Activated naive CD4-positive, alpha-beta T cell treated with anti-CD3 and anti-CD28 coated beads, Interleukin-2, amount 50 U/mL, for 24 hours (primary cell): ENCODE results near the gene CACNB2.
"Not testable (repeated sequence)": the region's sequence is repeated elsewhere in the genome, so short reads cannot be mapped to it uniquely, and the experiment has no call there.

Source experiments
- H3K27ac Mint-ChIP-seq: one replicate; pipeline ENCODE4 v1.8.0; 2021; ENCODE audit warnings: mild to moderate bottlenecking, mixed read lengths
- H3K27me3 Mint-ChIP-seq: one replicate; pipeline ENCODE4 v1.8.0; 2021; ENCODE audit warnings: mixed read lengths
- H3K36me3 Mint-ChIP-seq: one replicate; pipeline ENCODE4 v1.8.0; 2021; ENCODE audit warnings: mixed read lengths
- H3K4me1 Mint-ChIP-seq: one replicate; pipeline ENCODE4 v1.8.0; 2021; ENCODE audit warnings: mixed read lengths
- H3K4me3 Mint-ChIP-seq: one replicate; pipeline ENCODE4 v1.8.0; 2021; ENCODE audit warnings: mild to moderate bottlenecking, mixed read lengths
- H3K9me3 Mint-ChIP-seq: one replicate; pipeline ENCODE4 v1.8.0; 2021; ENCODE audit warnings: mixed read lengths

Gene CACNB2

GRCh38 chr10:18136073-18136791 is 4.0 kb upstream of the CACNB2 start:
- no peak overlapping the region for H3K4me3 Mint-ChIP-seq
- no peak overlapping the region for H3K27ac Mint-ChIP-seq
- H3K27me3 Mint-ChIP-seq, result peaks cover 11% of the 10 kb centered on the region
- no peaks in the 10 kb centered on the region for H3K9me3 Mint-ChIP-seq
- no peaks in the 10 kb centered on the region for H3K36me3 Mint-ChIP-seq
- no peaks in the 10 kb centered on the region for H3K4me1 Mint-ChIP-seq

DNA sequence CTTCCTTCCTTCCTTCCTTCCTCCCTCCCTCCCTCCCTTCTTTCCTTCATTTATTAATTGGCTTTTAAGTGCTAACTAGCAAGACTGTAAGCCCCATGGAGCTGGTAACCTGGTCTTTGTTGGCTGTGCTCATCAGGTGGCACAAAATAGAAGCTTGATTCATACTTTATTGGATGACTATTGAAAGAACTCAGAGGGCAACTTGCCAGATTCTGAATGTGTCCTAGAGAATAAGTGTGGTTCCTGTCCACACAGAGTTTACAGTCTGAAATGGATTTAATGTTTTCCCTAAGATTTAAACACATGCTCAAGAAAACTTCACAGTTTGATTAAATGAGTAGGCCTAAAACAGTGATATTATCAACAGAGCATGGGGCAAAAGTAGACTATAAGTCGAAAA is 3.1 kb upstream of the CACNB2 start:
- H3K9me3 Mint-ChIP-seq, result no peaks in the 10 kb centered on the region
- no peak overlapping the region for H3K27ac Mint-ChIP-seq
- no peaks in the 10 kb centered on the region for H3K4me1 Mint-ChIP-seq
- H3K4me3 Mint-ChIP-seq, result no peak overlapping the region
- H3K27me3 Mint-ChIP-seq, result peaks cover 18% of the 10 kb centered on the region
- no peaks in the 10 kb centered on the region for H3K36me3 Mint-ChIP-seq

GRCh38 chr10:18140957-18141845 is 977 bp downstream of the CACNB2 start:
- H3K4me3 Mint-ChIP-seq, result peak overlapping the region; percentile 26
- no peaks in the 10 kb centered on the region for H3K4me1 Mint-ChIP-seq
- H3K36me3 Mint-ChIP-seq, result no peaks in the 10 kb centered on the region
- H3K27me3 Mint-ChIP-seq, result peaks cover 22% of the 10 kb centered on the region
- H3K27ac Mint-ChIP-seq, result no peak overlapping the region
- no peaks in the 10 kb centered on the region for H3K9me3 Mint-ChIP-seq

GRCh38 chr10:18142151-18142550 is 1.9 kb downstream of the CACNB2 start:
- Mint-ChIP-seq H3K4me3 (no peak overlapping the region), H3K36me3 (no peaks in the 10 kb centered on the region), H3K4me1 (no peaks in the 10 kb centered on the region), H3K9me3 (no peaks in the 10 kb centered on the region), H3K27me3 (peaks cover 22% of the 10 kb centered on the region), H3K27ac (no peak overlapping the region)

- Mint-ChIP-seq H3K4me3 (no peak overlapping the region), H3K27me3 (peaks cover 17% of the 10 kb centered on the region), H3K27ac (no peak overlapping the region), H3K36me3 (no peaks in the 10 kb centered on the region), H3K4me1 (no peaks in the 10 kb centered on the region), H3K9me3 (no peaks in the 10 kb centered on the region)
These were observed 4.2 kb downstream of the CACNB2 start for GRCh38 chr10:18144396-18144795.

DNA sequence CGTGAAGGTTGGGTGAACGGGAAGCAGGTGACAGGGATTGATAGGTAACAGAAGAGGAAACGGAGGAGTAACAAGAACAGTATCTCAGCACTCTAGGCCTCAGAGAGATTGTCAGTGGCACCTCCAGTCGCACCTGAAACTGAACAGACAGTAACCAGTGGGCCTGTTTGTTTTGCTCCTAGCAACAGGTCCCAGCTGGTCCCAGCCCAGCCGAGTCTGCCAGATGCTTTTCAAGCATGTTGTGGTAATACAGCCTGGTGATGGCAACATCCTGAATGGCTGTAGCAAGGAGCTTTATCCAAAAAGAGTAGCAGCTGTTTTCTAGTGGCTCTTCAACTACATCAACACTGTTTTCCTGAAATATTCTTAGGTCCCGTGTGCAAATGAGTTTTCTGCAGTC is 4.7 kb downstream of the CACNB2 start:
- Mint-ChIP-seq H3K4me3 (no peak overlapping the region), H3K9me3 (no peaks in the 10 kb centered on the region), H3K36me3 (no peaks in the 10 kb centered on the region), H3K27me3 (peaks cover 14% of the 10 kb centered on the region), H3K27ac (no peak overlapping the region), H3K4me1 (no peaks in the 10 kb centered on the region)

DNA sequence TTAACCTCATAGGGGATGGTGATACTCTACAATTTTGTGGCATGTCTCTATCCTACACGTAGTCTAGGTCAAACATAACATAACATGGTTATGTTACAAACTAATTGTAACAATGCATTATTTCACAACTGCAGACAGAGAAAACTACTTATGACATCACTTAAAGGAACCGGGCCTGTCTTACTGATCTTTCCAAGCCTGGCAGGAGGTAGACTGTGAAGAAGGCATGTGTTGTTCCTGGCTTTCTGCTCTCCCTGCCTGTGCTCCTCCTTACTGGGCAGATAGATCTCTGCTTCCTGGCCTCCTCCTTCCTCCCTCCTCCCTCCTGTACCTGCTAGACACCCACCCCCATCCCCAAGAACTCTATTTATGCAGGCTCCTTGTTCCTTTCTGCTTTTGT is 5.4 kb downstream of the CACNB2 start:
- Mint-ChIP-seq H3K4me3 (no peak overlapping the region), H3K9me3 (no peaks in the 10 kb centered on the region), H3K27ac (no peak overlapping the region), H3K4me1 (no peaks in the 10 kb centered on the region), H3K27me3 (peaks cover 14% of the 10 kb centered on the region), H3K36me3 (no peaks in the 10 kb centered on the region)

GRCh38 chr10:18149196-18149800 is 9.1 kb downstream of the CACNB2 start:
- Mint-ChIP-seq H3K36me3 (no peaks in the 10 kb centered on the region), H3K4me3 (no peak overlapping the region), H3K27ac (no peak overlapping the region), H3K27me3 (peaks cover 2% of the 10 kb centered on the region), H3K4me1 (no peaks in the 10 kb centered on the region), H3K9me3 (no peaks in the 10 kb centered on the region)

- H3K9me3 Mint-ChIP-seq, result no peaks in the 10 kb centered on the region
- no peak overlapping the region for H3K4me3 Mint-ChIP-seq
- H3K27ac Mint-ChIP-seq, result no peak overlapping the region
- no peaks in the 10 kb centered on the region for H3K36me3 Mint-ChIP-seq
- no peaks in the 10 kb centered on the region for H3K4me1 Mint-ChIP-seq
- H3K27me3 Mint-ChIP-seq, result peaks cover 2% of the 10 kb centered on the region
These were observed 11.2 kb downstream of the CACNB2 start for GRCh38 chr10:18151356-18151890.

- not testable (repeated sequence) for H3K27ac Mint-ChIP-seq, H3K27me3 Mint-ChIP-seq, H3K9me3 Mint-ChIP-seq, H3K4me1 Mint-ChIP-seq, H3K36me3 Mint-ChIP-seq, H3K4me3 Mint-ChIP-seq
These were observed 13.2 kb downstream of the CACNB2 start for GRCh38 chr10:18153381-18153780.

DNA sequence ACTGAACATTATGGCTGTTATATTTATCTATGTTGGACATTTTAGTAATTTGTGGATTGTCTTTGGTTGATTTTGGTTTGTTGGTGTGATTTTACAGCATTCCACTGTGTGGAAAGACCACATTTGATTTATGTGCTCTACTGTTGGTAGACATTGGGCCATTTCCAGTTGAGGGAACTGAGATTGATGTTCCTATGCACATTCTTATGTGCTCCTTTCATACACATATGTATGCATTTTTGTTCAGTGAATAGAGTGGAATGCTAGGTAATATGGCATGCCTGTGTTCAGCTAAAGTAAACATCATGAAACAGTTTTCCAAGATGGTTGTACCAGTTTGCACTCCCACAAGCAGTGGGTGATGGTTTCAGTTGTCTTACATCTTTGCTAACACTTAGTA is 15.1 kb downstream of the CACNB2 start:
- H3K27me3 Mint-ChIP-seq, result peaks cover 2% of the 10 kb centered on the region
- H3K36me3 Mint-ChIP-seq, result no peaks in the 10 kb centered on the region
- no peaks in the 10 kb centered on the region for H3K4me1 Mint-ChIP-seq
- no peaks in the 10 kb centered on the region for H3K9me3 Mint-ChIP-seq
- no peak overlapping the region for H3K4me3 Mint-ChIP-seq
- H3K27ac Mint-ChIP-seq, result no peak overlapping the region

GRCh38 chr10:18156797-18157196 is 16.6 kb downstream of the CACNB2 start:
- not testable (repeated sequence) for H3K4me3 Mint-ChIP-seq, H3K4me1 Mint-ChIP-seq, H3K27ac Mint-ChIP-seq

DNA sequence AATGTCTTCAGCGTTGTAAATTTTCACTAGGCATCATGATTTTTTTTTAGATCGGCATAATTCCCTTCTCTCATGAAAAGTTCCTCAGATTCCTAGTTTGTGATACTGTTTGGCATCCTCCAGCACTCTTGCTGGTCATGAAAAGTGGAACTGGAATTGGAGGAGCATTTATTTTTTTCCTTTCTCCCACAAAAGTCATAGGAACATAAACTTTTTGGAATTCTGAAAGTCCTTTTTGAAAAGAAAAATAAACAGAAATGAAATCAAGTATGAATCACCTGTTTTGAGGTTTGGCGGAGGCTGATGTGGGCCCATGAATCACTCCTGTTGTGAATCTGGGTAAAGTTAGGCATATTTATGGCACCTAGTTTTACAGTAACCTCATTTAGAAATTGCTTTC is 17.7 kb downstream of the CACNB2 start:
- Mint-ChIP-seq H3K9me3 (no peaks in the 10 kb centered on the region), H3K27me3 (no peaks in the 10 kb centered on the region), H3K4me3 (no peak overlapping the region), H3K36me3 (no peaks in the 10 kb centered on the region), H3K4me1 (no peaks in the 10 kb centered on the region), H3K27ac (no peak overlapping the region)

More at GRCh38 chr10:18156797-18157196, 16.6 kb downstream of the CACNB2 start:
- not testable (repeated sequence) for H3K9me3 Mint-ChIP-seq, H3K27me3 Mint-ChIP-seq, H3K36me3 Mint-ChIP-seq

- Mint-ChIP-seq H3K36me3 (no peaks in the 10 kb centered on the region), H3K9me3 (no peaks in the 10 kb centered on the region), H3K27me3 (no peaks in the 10 kb centered on the region), H3K4me1 (no peaks in the 10 kb centered on the region), H3K4me3 (no peak overlapping the region), H3K27ac (no peak overlapping the region)
These were observed 18.6 kb downstream of the CACNB2 start for GRCh38 chr10:18158773-18159265.

DNA sequence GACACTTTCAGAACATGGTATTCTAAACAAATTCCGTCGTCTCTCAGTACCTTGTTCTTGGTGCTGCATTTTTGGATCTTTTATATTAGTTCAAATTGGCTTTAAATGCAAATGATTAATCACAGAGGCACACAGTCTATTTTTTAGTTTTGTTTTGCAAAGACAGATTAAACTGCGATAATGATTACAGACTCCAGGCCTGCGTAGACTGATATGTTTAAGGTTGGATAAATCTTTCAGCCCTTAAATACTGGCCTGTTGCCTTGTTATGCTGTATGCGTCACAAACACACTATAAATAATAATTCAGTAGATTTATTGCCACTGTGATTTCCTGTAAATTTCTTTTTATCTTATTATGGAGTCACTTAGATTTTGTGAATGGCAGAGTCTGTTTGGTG is 19.3 kb downstream of the CACNB2 start:
- H3K27ac Mint-ChIP-seq, result no peak overlapping the region
- H3K36me3 Mint-ChIP-seq, result no peaks in the 10 kb centered on the region
- no peak overlapping the region for H3K4me3 Mint-ChIP-seq
- H3K27me3 Mint-ChIP-seq, result no peaks in the 10 kb centered on the region
- no peaks in the 10 kb centered on the region for H3K9me3 Mint-ChIP-seq
- H3K4me1 Mint-ChIP-seq, result no peaks in the 10 kb centered on the region
